Right lobe of liver (tissue), 6 donors: ENCODE data around the gene CLRN2. TPM values are rescaled to one million over a fixed set of nuclear protein-coding genes. Genes with fewer than 3 reads are reported as not detected.
A peak's percentile ranks its signal among the peaks of the same experiment; 100 is the strongest.

Experiments
- ATAC-seq, 4 donors: fragments of 200-7000 bp; cut with Tn5 transposase; one replicate each; pipeline ENCODE4 v1.9.1; 2020; ENCODE audit warnings: mild to moderate bottlenecking in 4 of 4, moderate library complexity in 4 of 4
- DNase-seq, 3 donors: peaks; one replicate each; pipeline ENCODE4 v3.0.0-alpha.2; 2020
- H3K27ac ChIP-seq, 3 donors: fragments of 200-600 bp; one replicate each; pipeline ENCODE4 v1.8.0; 2022
- H3K27me3 ChIP-seq, 2 donors: fragments of 200-600 bp; one replicate each; pipeline ENCODE4 v1.8.0; 2022
- H3K36me3 ChIP-seq, 4 donors: fragments of 200-600 bp; sonication (generic) in 1 of 4; one replicate each; pipeline versions ENCODE4 v1.5.1 to v1.8.0; 2017 to 2022; ENCODE audit warnings: control low read depth in 1 of 4
- H3K4me1 ChIP-seq, 4 donors: fragments of 200-600 bp; sonication (generic) in 1 of 4; one replicate each; pipeline versions ENCODE4 v1.5.1 to v1.8.0; 2017 to 2022; ENCODE audit warnings: control low read depth in 1 of 4
- H3K4me3 ChIP-seq, 3 donors: fragments of 200-600 bp; one replicate each; pipeline ENCODE4 v1.8.0; 2022
- H3K9me3 ChIP-seq, 4 donors: fragments of 200-600 bp; sonication (generic) in 1 of 4; one replicate each; pipeline versions ENCODE4 v1.5.1 to v1.8.0; 2017 to 2022; ENCODE audit warnings: control low read depth in 1 of 4
- CTCF ChIP-seq, 4 donors: fragments of 200-600 bp in 3 of 4; fragments of 450-650 bp in 1 of 4; IDR thresholded peaks; one replicate each; pipeline versions ENCODE4 v1.5.1 to v1.8.0; 2016 to 2022; ENCODE audit warnings: antibody characterized with exemption in 4 of 4, mild to moderate bottlenecking in 2 of 4
- POLR2A ChIP-seq: fragments of 450-650 bp; IDR thresholded peaks from one replicate; pipeline ENCODE4 v1.6.1; 2017; ENCODE audit warnings: antibody characterized with exemption, mild to moderate bottlenecking
- WGBS: methylation state at CpG from one replicate; pipeline ENCODE4 v1.1.6; 2018; ENCODE audit warnings: low coverage, low lambda C conversion rate; ENCODE audit not compliant: insufficient coverage; ENCODE audit errors: missing lambda C conversion rate; 5-methylcytosine and 5-hydroxymethylcytosine counted together
- intact Hi-C, 2 donors: fragments of 100-400 bp; cut with DNase I; formaldehyde crosslinking; loops; one replicate each; pipeline versions ENCODE4 v1.11.2 to v1.14.1; 2022
- total RNA-seq, 6 experiments: library from RNA; depleted of rRNA in 2 of 6; stranded (reverse); fragments of >200 nt in 2 of 6; fragmentation: NEBNext Ultra II Directional in 3 of 6; extraction: Animal tissue kit (Norgen Biotek cat#: 25700) in 3 of 6; gene quantifications; one replicate each; pipeline versions ENCODE4 v1.1.0 to v1.2.4, GENCODE V29; 2016 to 2023
- donor health status: DM: no; HTN: yes; CAD: no.
- donor health status: DM: no; HTN: no; CAD: no.
- donor health status: DM: no; HTN: no; CAD: no.
- donor health status: DM: no; HTN: yes; CAD: no.
- donor health status: DM: no; HTN: yes; CAD: no.

The CLRN2 gene
- total RNA-seq, 6 experiments from 2014 or later: not detected

GRCh38 chr4:17491196-17491595, 23.8 kb upstream of the CLRN2 start:
- Histone ChIP-seq H3K4me1 (peaks cover 0 to 71% (median 32%) of the 10 kb centered on the region in 4 donors), H3K9me3 (no peaks in the 10 kb centered on the region), H3K4me3 (no peak overlapping the region), H3K27me3 (no peaks in the 10 kb centered on the region), H3K36me3 (peaks cover 0 to 47% (median 23%) of the 10 kb centered on the region in 4 donors), H3K27ac (peak overlapping the region; percentile 7 to 93 (median 68))
- DNase-seq: no peak
- 67% methylated on average over 2 of the region's 3 CpGs for WGBS
- TF ChIP-seq POLR2A (no peak), CTCF (IDR thresholded peaks at IDR 0.05) (no peak)
- ATAC-seq: no peak
- intact Hi-C loops: no loop called here

GRCh38 chr4:17492058-17492741, 22.8 kb upstream of the CLRN2 start:
- no peak for TF ChIP-seq CTCF (IDR thresholded peaks at IDR 0.05)
- TF ChIP-seq POLR2A: no peak
- no peaks in the 10 kb centered on the region for H3K27me3 ChIP-seq
- intact Hi-C loops: no loop called here

GRCh38 chr4:17492876-17493275, 22.1 kb upstream of the CLRN2 start:
- Histone ChIP-seq H3K4me1 (peaks cover 0 to 88% (median 39%) of the 10 kb centered on the region in 4 donors), H3K36me3 (peaks cover 0 to 30% (median 14%) of the 10 kb centered on the region in 4 donors), H3K9me3 (no peaks in the 10 kb centered on the region), H3K27ac (peak overlapping the region in 2 of 3 donors; percentile 33 to 93), H3K27me3 (no peaks in the 10 kb centered on the region), H3K4me3 (no peak overlapping the region)
- 80% methylated on average over 1 of the region's 2 CpGs for WGBS
- intact Hi-C loops: no loop called here
- ATAC-seq (no peak), DNase-seq (no peak)
- TF ChIP-seq POLR2A: no peak
- no peak for TF ChIP-seq CTCF (IDR thresholded peaks at IDR 0.05)

More at GRCh38 chr4:17492058-17492741, 22.8 kb upstream of the CLRN2 start:
- no peak overlapping the region for H3K4me3 ChIP-seq
- H3K27ac ChIP-seq: peak overlapping the region in 2 of 3 donors; percentile 68 to 93
- peaks cover 0 to 37% (median 18%) of the 10 kb centered on the region in 4 donors for H3K36me3 ChIP-seq
- peak in 2 of 3 donors; percentile 63 to 78 for DNase-seq
- 52% methylated on average over 12 of the region's 15 CpGs for WGBS
- ATAC-seq: peak in 2 of 4 donors; percentile 3 to 23
- peaks cover 0 to 82% (median 35%) of the 10 kb centered on the region in 4 donors for H3K4me1 ChIP-seq
- H3K9me3 ChIP-seq: no peaks in the 10 kb centered on the region

- Histone ChIP-seq H3K4me3 (no peak overlapping the region), H3K36me3 (peaks cover 0 to 23% (median 11%) of the 10 kb centered on the region in 4 donors), H3K4me1 (peaks cover 0 to 93% (median 38%) of the 10 kb centered on the region in 4 donors), H3K27ac (peak overlapping the region in 1 of 3 donors; percentile 93), H3K9me3 (no peaks in the 10 kb centered on the region), H3K27me3 (no peaks in the 10 kb centered on the region)
- no peak for DNase-seq
- ATAC-seq: no peak
- intact Hi-C loops: no loop called here
- TF ChIP-seq POLR2A: no peak
- TF ChIP-seq CTCF (IDR thresholded peaks at IDR 0.05): no peak
- 67% methylated on average over 1 of the region's 4 CpGs for WGBS
Observed at GRCh38 chr4:17493619-17494018, 21.3 kb upstream of the CLRN2 start.
